Left lung (tissue), 10 donors: Measurements from ENCODE around the gene DGKQ. TPM values are rescaled to one million over a fixed set of nuclear protein-coding genes. Genes with fewer than 3 reads are reported as not detected.

ENCODE experiments used
- ATAC-seq: fragments of 200-7000 bp; cut with Tn5 transposase; one replicate; pipeline ENCODE4 v1.9.1; 2020; ENCODE audit warnings: moderate library complexity
- DNase-seq, 4 donors: peaks; one replicate each; pipeline ENCODE4 v3.0.0-alpha.2; 2013 to 2020
- H3K27ac ChIP-seq, 2 donors: fragments of 200-600 bp; sonication (generic) in 1 of 2; one replicate each; pipeline versions ENCODE4 v1.5.0 to v1.8.0; 2020 to 2021
- H3K27me3 ChIP-seq, 2 donors: fragments of 200-600 bp; sonication (generic) in 1 of 2; one replicate each; pipeline versions ENCODE4 v1.5.0 to v1.8.0; 2020 to 2021
- H3K36me3 ChIP-seq, 2 donors: fragments of 200-600 bp; sonication (generic) in 1 of 2; one replicate each; pipeline versions ENCODE4 v1.5.0 to v1.8.0; 2020 to 2021
- H3K4me1 ChIP-seq, 2 donors: fragments of 200-600 bp; one replicate each; pipeline ENCODE4 v1.8.0; 2021
- H3K4me3 ChIP-seq, 2 donors: fragments of 200-600 bp; sonication (generic) in 1 of 2; one replicate each; pipeline versions ENCODE4 v1.5.0 to v1.8.0; 2020 to 2021; ENCODE audit warnings: mild to moderate bottlenecking in 1 of 2
- H3K9me3 ChIP-seq, 2 donors: fragments of 200-600 bp; sonication (generic) in 1 of 2; one replicate each; pipeline versions ENCODE4 v1.5.0 to v1.8.0; 2020 to 2021
- intact Hi-C, 2 donors: fragments of 100-400 bp; cut with DNase I; formaldehyde crosslinking; loops; one replicate each; pipeline versions ENCODE4 v1.11.2 to v1.14.2; 2022
- polyA plus RNA-seq, 6 donors: library from polyadenylated mRNA; unstranded; fragments of 120-200 nt; gene quantifications; one replicate each; pipeline ENCODE4 v1.2.1, GENCODE V29; 2013; ENCODE audit not compliant: insufficient read length in 6 of 6
- total RNA-seq, 2 donors: library from RNA; stranded (reverse); fragmentation: NEBNext Ultra II Directional; extraction: Animal tissue kit (Norgen Biotek cat#: 25700); gene quantifications; one replicate each; pipeline ENCODE4 v1.2.1, GENCODE V29; 2021
- TF ChIP-seq, protein P1 (sequence below), 2 donors: fragments of 200-600 bp; sonication (generic) in 1 of 2; IDR thresholded peaks; one replicate each; pipeline versions ENCODE4 v1.5.0 to v1.8.0; 2021; ENCODE audit warnings: antibody characterized with exemption in 2 of 2
- donor health status: DM: no; HTN: yes; CAD: no.
- donor health status: DM: no; HTN: no; CAD: no.

The DGKQ gene
- total and polyA plus RNA-seq, 8 donors, result 5.0 to 19.8 (median 6.7) TPM

DNA sequence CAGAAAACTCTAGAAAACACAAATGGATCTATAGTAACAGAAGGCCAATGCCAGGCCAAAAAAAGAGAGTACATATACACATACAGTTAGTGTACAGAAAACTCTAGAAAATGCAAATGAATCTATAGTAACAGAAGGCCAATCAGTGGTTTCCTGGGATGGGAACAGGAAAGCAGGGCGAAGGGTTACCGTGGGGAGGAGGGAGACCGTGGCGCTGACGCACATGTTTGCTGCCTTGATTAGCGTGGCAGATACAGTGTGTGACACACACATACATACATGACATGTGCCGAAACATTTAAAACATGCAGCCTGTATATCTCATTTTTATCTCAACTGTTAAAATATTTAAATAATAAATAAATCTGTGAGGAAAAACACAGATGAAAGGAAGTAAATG is 55.9 kb downstream of the DGKQ start:
- intact Hi-C loops, result no loop called here
- Histone ChIP-seq H3K27ac (no peak overlapping the region), H3K4me3 (no peak overlapping the region), H3K36me3 (peaks cover 0 to 8% of the 10 kb centered on the region in 2 donors), H3K4me1 (peaks cover 4 to 53% of the 10 kb centered on the region in 2 donors), H3K9me3 (no peaks in the 10 kb centered on the region), H3K27me3 (no peaks in the 10 kb centered on the region)
- ATAC-seq (no peak), DNase-seq (no peak)
- TF ChIP-seq, protein P1, sequence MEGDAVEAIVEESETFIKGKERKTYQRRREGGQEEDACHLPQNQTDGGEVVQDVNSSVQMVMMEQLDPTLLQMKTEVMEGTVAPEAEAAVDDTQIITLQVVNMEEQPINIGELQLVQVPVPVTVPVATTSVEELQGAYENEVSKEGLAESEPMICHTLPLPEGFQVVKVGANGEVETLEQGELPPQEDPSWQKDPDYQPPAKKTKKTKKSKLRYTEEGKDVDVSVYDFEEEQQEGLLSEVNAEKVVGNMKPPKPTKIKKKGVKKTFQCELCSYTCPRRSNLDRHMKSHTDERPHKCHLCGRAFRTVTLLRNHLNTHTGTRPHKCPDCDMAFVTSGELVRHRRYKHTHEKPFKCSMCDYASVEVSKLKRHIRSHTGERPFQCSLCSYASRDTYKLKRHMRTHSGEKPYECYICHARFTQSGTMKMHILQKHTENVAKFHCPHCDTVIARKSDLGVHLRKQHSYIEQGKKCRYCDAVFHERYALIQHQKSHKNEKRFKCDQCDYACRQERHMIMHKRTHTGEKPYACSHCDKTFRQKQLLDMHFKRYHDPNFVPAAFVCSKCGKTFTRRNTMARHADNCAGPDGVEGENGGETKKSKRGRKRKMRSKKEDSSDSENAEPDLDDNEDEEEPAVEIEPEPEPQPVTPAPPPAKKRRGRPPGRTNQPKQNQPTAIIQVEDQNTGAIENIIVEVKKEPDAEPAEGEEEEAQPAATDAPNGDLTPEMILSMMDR (IDR thresholded peaks at IDR 0.05), result no peak

DNA sequence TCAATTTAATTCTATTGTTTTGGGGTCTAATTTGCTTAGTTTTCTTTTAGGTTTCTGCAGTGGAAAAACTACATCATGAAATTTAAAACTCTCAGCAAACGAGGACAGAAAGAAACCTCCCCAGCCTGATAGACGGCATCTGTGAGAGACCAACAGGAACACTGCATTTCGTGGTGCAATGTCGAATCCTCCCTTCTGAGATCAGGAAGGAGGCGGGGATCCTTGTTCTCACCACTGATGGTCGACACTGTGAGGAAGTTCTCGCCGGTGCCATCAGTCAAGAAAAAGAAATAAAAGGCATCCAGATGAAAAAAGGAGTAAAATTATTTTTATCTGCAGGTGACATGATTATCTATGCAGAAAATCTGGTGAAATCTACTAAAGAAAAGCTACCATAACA is 57.8 kb downstream of the DGKQ start:
- peak in 1 of 4 donors; percentile 31 for DNase-seq
- intact Hi-C loops, result no loop called here
- no peaks in the 10 kb centered on the region for H3K9me3 ChIP-seq
- no peaks in the 10 kb centered on the region for H3K27me3 ChIP-seq
- H3K36me3 ChIP-seq, result peaks cover 0 to 27% of the 10 kb centered on the region in 2 donors
- ATAC-seq, result peak; percentile 67
- TF ChIP-seq, protein P1 (IDR thresholded peaks at IDR 0.05), result no peak
- H3K27ac ChIP-seq, result peak overlapping the region in 1 of 2 donors; percentile 26
- peaks cover 4 to 40% of the 10 kb centered on the region in 2 donors for H3K4me1 ChIP-seq
- no peak overlapping the region for H3K4me3 ChIP-seq

DNA sequence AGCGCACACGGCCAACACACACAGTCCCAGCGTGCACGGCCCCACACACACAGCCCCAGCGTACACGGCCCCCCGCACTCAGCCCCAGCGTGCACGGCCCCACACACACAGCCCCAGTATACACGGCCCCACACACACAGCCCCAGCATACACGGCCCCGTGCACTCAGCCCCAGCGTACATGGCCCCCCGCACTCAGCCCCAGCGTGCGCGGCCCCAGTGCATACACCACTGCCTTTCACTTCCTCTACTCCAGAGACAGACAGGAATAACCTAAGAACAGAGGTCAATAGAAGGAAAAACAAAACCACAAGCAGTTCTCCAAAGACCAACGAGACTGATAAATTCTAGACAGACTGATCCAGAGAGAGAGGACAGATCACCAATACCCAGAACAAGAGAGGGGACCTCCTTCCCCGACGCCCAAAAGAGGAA is 58.3 kb downstream of the DGKQ start:
- TF ChIP-seq, protein P1 (IDR thresholded peaks at IDR 0.05), result no peak
- Histone ChIP-seq H3K27ac (peak overlapping the region in 1 of 2 donors; percentile 26), H3K4me1 (peaks cover 4 to 35% of the 10 kb centered on the region in 2 donors), H3K9me3 (no peaks in the 10 kb centered on the region), H3K27me3 (no peaks in the 10 kb centered on the region), H3K4me3 (no peak overlapping the region), H3K36me3 (peaks cover 0 to 31% of the 10 kb centered on the region in 2 donors)
- peak in 2 of 4 donors; percentile 19 to 64 for DNase-seq
- intact Hi-C loops, result no loop called here
- ATAC-seq, result peak; percentile 54

GRCh38 chr4:914531-914930 is 58.8 kb downstream of the DGKQ start:
- Histone ChIP-seq H3K27ac (no peak overlapping the region), H3K36me3 (peaks cover 0 to 37% of the 10 kb centered on the region in 2 donors), H3K4me1 (peaks cover 4 to 30% of the 10 kb centered on the region in 2 donors), H3K9me3 (no peaks in the 10 kb centered on the region), H3K27me3 (no peaks in the 10 kb centered on the region), H3K4me3 (no peak overlapping the region)
- intact Hi-C loops, result no loop called here
- TF ChIP-seq, protein P1 (IDR thresholded peaks at IDR 0.05), result no peak
- DNase-seq, result peak in 1 of 4 donors; percentile 23
- ATAC-seq, result no peak

GRCh38 chr4:913280-913618 is 60.1 kb downstream of the DGKQ start:
- TF ChIP-seq, protein P1 (IDR thresholded peaks at IDR 0.05), result no peak
- H3K27ac ChIP-seq, result peak overlapping the region in 1 of 2 donors; percentile 61
- peak in 2 of 4 donors; percentile 11 to 25 for DNase-seq

More at GRCh38 chr4:913280-913618, 60.1 kb downstream of the DGKQ start:
- peaks cover 0 to 48% of the 10 kb centered on the region in 2 donors for H3K36me3 ChIP-seq
- H3K9me3 ChIP-seq, result no peaks in the 10 kb centered on the region
- ATAC-seq, result no peak
- H3K4me1 ChIP-seq, result peaks cover 4 to 26% of the 10 kb centered on the region in 2 donors
- no peak overlapping the region for H3K4me3 ChIP-seq
- intact Hi-C loops, result no loop called here
- H3K27me3 ChIP-seq, result no peaks in the 10 kb centered on the region
